Measurements from ENCODE around the gene PTH2R. TPM values are rescaled to one million over a fixed set of nuclear protein-coding genes. Genes with fewer than 3 reads are reported as not detected.

Gene PTH2R
- polyA plus RNA-seq, 1 donor (not counting 4 experiments of a cell fraction or from before 2014, with no cell fraction given) = not detected

DNA sequence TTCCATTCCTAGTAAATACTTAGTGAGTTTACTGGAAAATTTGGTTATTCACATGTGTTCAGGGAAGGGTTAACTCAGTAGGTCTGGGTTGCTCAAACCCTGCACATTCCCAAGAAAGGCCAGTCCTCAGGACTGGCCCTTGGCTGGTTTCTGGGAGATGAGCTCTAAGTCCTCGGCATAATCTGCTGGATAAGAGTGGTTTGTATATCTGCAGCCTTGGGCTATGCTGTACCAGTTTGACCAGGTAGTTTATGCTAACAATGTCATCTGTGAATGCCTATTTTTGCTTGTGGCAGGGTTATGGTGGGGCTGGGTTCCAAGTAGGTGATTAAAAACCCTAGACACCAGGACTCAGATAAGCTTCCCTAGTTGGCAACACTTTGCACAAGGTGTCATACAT lies 7.4 kb upstream of the PTH2R start:
- Histone ChIP-seq H3K36me3 (ENCODE audit: control insufficient read depth in 2 of 2, extremely low read depth in 1 of 2, insufficient read depth in 2 of 2, low read length in 2 of 2) (no peaks in the 10 kb centered on the region), H3K9me1 (ENCODE audit: control insufficient read depth, extremely low read depth, insufficient read depth, low read length) (no peaks in the 10 kb centered on the region), H3K9ac (ENCODE audit: control insufficient read depth, extremely low read depth, insufficient read depth, low read length) (no peak overlapping the region), H3K4me1 (ENCODE audit: control insufficient read depth, extremely low read depth, insufficient read depth, low read length) (no peaks in the 10 kb centered on the region), H3K27me3 (ENCODE audit: control insufficient read depth, extremely low read depth, insufficient read depth, low read length) (peaks cover 4% of the 10 kb centered on the region), H3K4me3 (ENCODE audit: control insufficient read depth in 2 of 3, extremely low read depth in 1 of 3, insufficient read depth in 2 of 3, low read depth in 1 of 3, low read length in 3 of 3) (no peak overlapping the region), H3K4me2 (ENCODE audit: control insufficient read depth, extremely low read depth, insufficient read depth, low read depth, low read length) (no peak overlapping the region), H3K79me2 (ENCODE audit: control insufficient read depth, insufficient read depth, low read length) (no peaks in the 10 kb centered on the region), H2AFZ (ENCODE audit: control insufficient read depth, low read length) (no peak overlapping the region), H3K27ac (ENCODE audit: control insufficient read depth, insufficient read depth, low read length) (no peak overlapping the region), H4K20me1 (ENCODE audit: control insufficient read depth, extremely low read depth, insufficient read depth, low read length) (no peaks in the 10 kb centered on the region), H3K9me3 (ENCODE audit: control insufficient read depth, low read depth, low read length) (no peaks in the 10 kb centered on the region)
- dilution Hi-C loops (cut with MboI; ENCODE audit: extremely low pct_ligation_motif_present, low sequenced_read_pairs) = no loop called here
- FAIRE-seq (no peak), DNase-seq (ENCODE audit: low read depth, low spot score) (no peak)
- TF ChIP-seq, protein P1, sequence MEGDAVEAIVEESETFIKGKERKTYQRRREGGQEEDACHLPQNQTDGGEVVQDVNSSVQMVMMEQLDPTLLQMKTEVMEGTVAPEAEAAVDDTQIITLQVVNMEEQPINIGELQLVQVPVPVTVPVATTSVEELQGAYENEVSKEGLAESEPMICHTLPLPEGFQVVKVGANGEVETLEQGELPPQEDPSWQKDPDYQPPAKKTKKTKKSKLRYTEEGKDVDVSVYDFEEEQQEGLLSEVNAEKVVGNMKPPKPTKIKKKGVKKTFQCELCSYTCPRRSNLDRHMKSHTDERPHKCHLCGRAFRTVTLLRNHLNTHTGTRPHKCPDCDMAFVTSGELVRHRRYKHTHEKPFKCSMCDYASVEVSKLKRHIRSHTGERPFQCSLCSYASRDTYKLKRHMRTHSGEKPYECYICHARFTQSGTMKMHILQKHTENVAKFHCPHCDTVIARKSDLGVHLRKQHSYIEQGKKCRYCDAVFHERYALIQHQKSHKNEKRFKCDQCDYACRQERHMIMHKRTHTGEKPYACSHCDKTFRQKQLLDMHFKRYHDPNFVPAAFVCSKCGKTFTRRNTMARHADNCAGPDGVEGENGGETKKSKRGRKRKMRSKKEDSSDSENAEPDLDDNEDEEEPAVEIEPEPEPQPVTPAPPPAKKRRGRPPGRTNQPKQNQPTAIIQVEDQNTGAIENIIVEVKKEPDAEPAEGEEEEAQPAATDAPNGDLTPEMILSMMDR (optimal IDR thresholded peaks at IDR 0.05 in 1 of 3, IDR thresholded peaks at IDR 0.05 in 1 of 3, conservative IDR thresholded peaks at IDR 0.05 in 1 of 3; ENCODE audit: extremely low read depth in 1 of 3, insufficient read depth in 2 of 3, low read length in 3 of 3) = no peak
- no peak for TF ChIP-seq EZH2 (IDR thresholded peaks at IDR 0.05; ENCODE audit: low read length)

DNA sequence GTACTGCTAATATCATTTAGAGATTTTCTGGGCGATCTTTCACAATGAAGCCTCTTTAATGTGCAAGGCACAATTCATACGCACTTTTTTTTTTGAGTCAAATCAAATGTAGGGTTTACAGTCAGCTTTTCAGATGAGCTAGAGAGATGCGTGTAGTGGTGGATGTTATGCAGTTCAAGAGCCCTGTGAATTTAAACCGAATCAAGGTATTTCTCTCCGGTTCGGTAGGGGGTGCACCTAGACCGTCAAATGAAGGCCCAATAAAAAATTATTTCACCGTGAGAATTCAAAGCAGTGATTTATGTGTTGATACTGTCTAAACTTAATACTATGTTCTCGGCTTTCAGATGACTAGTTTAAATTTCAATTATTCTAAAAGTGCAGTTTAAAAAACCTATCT lies 1.1 kb downstream of the PTH2R start:
- Histone ChIP-seq H3K27ac (ENCODE audit: control insufficient read depth, insufficient read depth, low read length) (no peak overlapping the region), H3K4me3 (ENCODE audit: control insufficient read depth in 2 of 3, extremely low read depth in 1 of 3, insufficient read depth in 2 of 3, low read depth in 1 of 3, low read length in 3 of 3) (no peak overlapping the region), H3K36me3 (ENCODE audit: control insufficient read depth in 2 of 2, extremely low read depth in 1 of 2, insufficient read depth in 2 of 2, low read length in 2 of 2) (no peaks in the 10 kb centered on the region), H3K79me2 (ENCODE audit: control insufficient read depth, insufficient read depth, low read length) (no peaks in the 10 kb centered on the region), H3K4me1 (ENCODE audit: control insufficient read depth, extremely low read depth, insufficient read depth, low read length) (peaks cover 6% of the 10 kb centered on the region), H3K27me3 (ENCODE audit: control insufficient read depth, extremely low read depth, insufficient read depth, low read length) (peaks cover 29% of the 10 kb centered on the region), H2AFZ (ENCODE audit: control insufficient read depth, low read length) (no peak overlapping the region), H3K9me1 (ENCODE audit: control insufficient read depth, extremely low read depth, insufficient read depth, low read length) (no peaks in the 10 kb centered on the region), H4K20me1 (ENCODE audit: control insufficient read depth, extremely low read depth, insufficient read depth, low read length) (no peaks in the 10 kb centered on the region), H3K9me3 (ENCODE audit: control insufficient read depth, low read depth, low read length) (no peaks in the 10 kb centered on the region), H3K4me2 (ENCODE audit: control insufficient read depth, extremely low read depth, insufficient read depth, low read depth, low read length) (no peak overlapping the region), H3K9ac (ENCODE audit: control insufficient read depth, extremely low read depth, insufficient read depth, low read length) (no peak overlapping the region)
- dilution Hi-C loops (cut with MboI; ENCODE audit: extremely low pct_ligation_motif_present, low sequenced_read_pairs) = no loop called here
- FAIRE-seq (no peak), DNase-seq (ENCODE audit: low read depth, low spot score) (no peak)
- peak; percentile 5 for TF ChIP-seq EZH2 (IDR thresholded peaks at IDR 0.05; ENCODE audit: low read length)
- TF ChIP-seq, protein P1 (optimal IDR thresholded peaks at IDR 0.05 in 1 of 3, IDR thresholded peaks at IDR 0.05 in 1 of 3, conservative IDR thresholded peaks at IDR 0.05 in 1 of 3; ENCODE audit: extremely low read depth in 1 of 3, insufficient read depth in 2 of 3, low read length in 3 of 3) = peak; percentile 30 to 31 (median 30)

All from keratinocyte (primary cell).